Posterior cingulate gyrus (tissue), 11 donors: ENCODE measurements around the gene LRRN1.
"Not testable (repeated sequence)": the region's sequence is repeated elsewhere in the genome, so short reads cannot be mapped to it uniquely, and the experiment has no call there.

ENCODE experiments used
- DNase-seq, 10 donors: peaks; one replicate each; pipeline versions ENCODE4 v3.0.0 to v3.0.0-alpha.2; 2020 to 2021; ENCODE audit warnings: mixed read lengths in 3 of 10
- intact Hi-C: fragments of 100-400 bp; cut with DNase I; formaldehyde crosslinking; loops from one replicate; pipeline ENCODE4 v1.15.1; 2023

The LRRN1 gene

DNA sequence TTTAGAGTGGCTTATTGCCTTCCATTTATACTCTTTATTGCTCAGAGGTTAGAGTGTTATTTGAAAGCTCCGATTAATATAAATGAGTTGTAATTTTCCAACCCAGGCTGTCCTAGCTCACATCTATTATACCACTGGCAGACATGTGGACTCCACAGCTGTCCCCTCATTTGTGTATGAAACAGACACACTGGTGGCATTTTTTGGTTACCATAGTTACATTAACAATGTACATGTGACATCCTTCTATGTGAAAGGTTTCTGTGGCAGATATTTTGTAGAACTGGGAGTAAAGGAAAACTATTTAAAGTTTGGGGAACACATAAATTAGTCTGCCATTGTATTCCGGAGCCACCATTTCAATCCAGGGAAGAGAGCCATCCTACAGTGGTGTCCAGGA lies 5.3 kb downstream of the LRRN1 start:
- DNase-seq, result no peak
- intact Hi-C loops, result loop anchor here (10.0 kb wide), 1 partner anchor 490 kb away; no protein-coding TSS in a partner anchor

DNA sequence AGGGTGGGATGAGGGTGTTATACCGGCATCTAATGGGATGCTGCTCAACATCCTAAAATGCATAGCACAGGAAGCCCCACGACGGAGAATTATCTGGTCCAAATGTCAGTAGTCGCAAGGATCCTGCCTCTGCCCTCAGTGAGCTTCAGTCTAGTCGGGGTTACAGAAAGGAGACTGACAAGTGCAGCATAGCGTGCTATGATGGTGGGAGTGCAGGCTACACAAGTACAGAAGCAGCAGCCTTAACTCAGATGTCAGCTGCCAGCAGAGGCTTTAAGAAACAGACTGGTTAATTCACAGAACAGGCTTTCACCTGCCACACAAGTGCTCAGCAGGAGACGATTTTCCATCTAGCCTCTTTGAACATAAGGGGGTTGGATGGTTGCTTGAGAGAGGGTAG lies 6.9 kb downstream of the LRRN1 start:
- no peak for DNase-seq
- intact Hi-C loops, result loop anchor here (10.0 kb wide), 1 partner anchor 489 kb away; no protein-coding TSS in a partner anchor

DNA sequence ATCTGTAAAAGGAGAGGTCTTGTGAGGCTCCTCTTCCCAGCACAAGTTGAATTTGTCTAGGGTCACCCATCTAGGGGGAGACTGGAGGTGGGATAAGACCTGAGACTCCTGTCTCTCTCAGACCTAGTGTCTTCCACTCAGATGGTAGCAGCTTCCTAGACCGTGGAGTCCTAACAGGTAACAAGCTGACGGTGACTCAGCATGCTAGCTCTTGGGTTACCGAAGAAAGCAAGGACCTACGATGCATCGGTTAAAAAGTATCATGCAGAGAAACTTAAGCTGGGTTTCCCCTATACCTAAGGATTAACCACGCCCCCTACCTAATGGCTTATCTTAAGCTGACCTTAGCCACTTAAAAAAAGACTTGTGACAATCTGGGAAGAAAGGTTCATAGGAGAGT lies 7.6 kb downstream of the LRRN1 start:
- DNase-seq, result no peak
- intact Hi-C loops, result loop anchor here (10.0 kb wide), 1 partner anchor 488 kb away; no protein-coding TSS in a partner anchor

DNA sequence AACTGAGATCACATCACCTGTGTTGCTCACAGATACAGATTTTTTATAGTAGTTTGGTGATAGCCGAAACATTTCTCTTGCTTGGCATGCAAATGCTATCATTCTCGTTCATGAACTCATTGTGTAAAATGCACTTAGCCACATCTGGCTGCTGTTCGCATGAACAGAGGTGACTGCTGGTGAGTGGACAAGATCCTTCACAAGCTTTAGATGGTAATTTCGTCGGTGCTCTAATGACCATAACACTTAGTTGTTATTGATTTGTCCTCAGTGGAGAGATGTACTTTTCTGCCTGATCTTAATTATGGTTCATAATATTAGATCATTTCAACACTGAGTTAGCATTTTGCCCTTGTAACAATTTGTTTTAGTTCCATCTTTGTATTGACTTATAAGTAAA lies 13.8 kb downstream of the LRRN1 start:
- intact Hi-C loops, result no loop called here
- no peak for DNase-seq

DNA sequence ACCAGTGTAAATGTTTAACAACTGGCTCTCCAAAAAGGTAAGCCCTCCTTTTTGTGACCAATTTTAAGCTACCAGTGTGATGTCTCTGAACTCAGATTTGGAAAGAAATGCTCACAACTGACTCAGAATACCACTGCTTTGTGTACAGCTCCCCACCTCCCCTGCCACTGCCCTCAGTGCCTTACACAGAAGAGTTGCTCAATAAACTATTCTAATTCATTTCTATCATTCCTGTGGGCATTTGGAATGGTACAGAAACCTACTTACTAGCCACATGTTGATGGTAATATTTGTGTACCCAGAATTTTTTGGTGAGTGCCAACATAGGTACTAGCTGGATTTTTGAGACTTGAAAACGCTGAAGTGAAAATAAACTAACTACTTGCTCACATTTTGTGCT lies 16.0 kb downstream of the LRRN1 start:
- no peak for DNase-seq
- intact Hi-C loops, result no loop called here

DNA sequence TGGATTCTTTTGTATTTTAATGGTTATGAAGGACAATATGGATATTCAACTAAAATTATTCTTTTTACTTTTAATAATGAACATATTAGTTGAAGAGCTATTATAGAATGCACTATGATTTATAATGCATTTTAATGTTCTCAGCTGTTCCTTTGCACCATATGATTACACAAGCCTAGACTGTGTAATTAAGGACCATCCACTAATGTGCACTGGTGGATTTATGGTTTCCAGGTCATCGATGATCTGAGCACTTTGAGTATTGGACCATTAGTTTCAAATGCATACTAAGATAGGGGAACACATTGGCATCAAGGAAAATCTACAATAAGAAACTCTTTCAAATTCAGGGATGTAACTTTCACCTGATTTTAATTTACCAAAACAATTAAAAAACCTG lies 16.8 kb downstream of the LRRN1 start:
- DNase-seq, result no peak
- intact Hi-C loops, result no loop called here

DNA sequence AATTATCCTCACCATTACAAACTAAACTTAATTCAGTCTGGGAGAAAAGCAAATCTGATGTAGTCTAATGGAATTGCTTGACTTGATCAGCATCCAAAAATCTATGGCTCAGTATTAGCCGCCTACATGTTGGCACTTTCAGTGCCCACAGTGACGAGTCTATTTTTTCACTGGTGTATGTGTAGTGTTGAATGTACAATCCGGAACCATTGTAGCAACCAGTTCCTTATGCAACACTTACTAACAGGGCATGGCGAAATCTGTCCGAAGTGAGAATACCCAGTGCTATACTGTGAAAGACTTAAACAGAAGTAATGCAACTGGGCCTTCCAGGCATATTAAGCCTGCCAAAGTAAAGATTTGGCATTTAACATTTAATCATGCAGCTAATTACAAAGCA lies 18.6 kb downstream of the LRRN1 start:
- intact Hi-C loops, result no loop called here
- DNase-seq, result peak in 1 of 10 donors; percentile 19

DNA sequence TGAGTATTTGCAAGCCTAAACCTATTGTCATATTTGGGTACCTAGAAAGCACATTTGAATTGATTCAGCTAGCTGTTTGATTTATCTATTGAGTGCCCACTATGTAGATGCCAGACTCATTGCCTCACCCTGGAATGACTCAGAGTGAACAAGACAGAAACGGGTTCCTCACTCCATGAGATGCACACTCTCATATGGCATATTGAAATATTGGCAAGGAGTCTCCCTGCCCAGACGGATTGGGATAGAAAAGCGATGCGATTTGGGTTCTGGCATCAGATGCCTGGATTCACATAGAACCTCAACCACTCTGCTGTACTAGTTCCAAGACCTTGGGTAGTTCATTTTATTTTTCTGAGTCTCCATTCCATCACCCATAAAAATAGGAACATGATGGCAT lies 22.5 kb downstream of the LRRN1 start:
- intact Hi-C loops, result no loop called here
- no peak for DNase-seq

DNA sequence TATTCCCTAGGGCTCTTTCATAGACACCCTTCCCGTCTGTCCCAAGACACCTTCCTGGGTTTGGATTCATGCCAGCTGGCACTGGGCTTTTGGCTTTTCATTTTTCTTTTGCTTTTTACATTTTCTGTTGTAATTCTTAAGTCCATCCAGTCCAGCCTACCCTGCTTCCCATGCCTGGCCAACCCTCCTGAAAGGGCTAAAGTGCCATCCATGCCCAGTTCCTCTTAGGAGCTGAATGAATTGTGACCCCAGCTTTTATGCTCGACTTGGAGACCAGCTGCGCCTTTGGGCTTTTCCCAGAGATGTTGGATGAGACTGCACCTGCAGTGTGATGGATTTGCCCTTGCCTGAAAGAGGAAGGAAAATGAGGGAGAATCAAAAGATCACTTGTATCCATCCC lies 25.8 kb downstream of the LRRN1 start:
- DNase-seq, result peak in 1 of 10 donors; percentile 79
- intact Hi-C loops, result no loop called here

DNA sequence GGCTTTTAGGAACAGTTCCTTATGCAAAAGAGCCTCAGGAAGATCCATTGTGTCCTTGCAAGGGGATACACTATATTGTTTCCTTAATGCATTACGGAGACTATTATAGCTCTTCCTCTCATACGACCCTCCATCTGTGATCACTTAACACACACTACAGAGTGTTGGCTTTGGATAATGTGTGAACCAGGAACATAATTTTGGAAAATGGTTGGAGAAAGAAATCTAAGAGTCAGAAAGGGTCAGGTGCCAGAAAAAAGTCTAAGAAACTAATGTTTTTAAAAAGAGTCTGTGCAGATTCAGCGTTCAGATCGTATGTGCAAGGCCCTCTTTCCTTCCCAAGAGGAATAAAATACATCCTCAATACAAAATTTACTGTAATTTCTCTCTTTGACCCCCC lies 27.3 kb downstream of the LRRN1 start:
- intact Hi-C loops, result no loop called here
- DNase-seq, result no peak

DNA sequence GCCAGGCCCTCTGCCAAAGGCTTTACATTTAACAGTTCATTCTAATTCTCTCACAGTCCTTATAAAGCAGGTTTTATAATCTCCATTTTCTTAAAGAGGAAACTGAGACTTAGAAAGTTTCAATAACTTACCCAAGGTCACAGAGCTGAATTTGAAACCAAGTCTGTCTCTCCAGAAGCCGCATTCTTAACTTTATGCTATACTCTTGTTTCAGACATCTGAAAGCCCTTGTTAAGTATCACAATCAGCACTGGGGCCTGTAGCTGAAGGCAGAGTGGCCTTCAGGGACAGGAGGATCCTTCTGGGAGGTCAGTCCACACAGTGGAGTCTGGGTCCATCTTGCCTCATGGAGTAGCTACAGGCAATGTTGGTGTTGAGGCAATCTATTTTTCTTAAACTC lies 27.9 kb downstream of the LRRN1 start:
- intact Hi-C loops, result no loop called here
- DNase-seq, result no peak

DNA sequence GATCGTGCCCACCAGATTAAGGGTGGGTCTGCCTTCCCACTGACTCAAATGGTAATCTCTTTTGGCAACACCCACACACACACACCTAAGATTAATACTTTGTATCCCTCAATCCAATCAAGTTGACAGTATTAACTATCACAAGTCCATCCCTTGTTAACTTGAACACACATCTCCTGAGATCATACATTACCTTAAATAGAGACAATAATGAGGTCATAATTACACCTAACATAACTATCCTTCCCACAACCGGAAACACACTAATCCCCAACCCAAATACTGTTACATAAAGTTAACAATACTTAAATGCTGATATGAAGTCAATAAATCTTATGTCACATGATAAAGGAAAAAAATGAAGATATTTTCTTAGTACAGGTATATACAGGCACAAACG lies 29.2 kb downstream of the LRRN1 start:
- DNase-seq, intact Hi-C loops: not testable (repeated sequence)

DNA sequence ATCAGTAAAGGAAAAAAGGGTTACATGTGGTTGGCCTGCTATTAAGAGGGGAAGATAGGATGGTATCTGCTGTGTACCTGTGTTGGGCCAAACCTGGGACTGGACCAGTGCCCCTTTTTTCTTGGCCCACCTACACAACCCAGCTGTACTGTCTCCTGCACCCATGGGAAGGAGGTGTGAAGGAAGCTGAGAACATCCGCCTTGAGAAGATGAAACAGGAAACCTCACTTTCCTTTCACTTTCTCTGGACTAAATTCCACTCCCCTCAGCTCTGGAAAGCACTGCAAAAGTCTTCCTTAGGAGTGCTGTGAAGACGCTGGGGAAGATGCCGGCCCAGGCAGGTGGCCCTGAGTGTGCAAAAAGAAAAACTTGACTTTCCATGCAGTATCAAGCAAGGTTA lies 37.6 kb downstream of the LRRN1 start:
- DNase-seq, result no peak
- intact Hi-C loops, result no loop called here

DNA sequence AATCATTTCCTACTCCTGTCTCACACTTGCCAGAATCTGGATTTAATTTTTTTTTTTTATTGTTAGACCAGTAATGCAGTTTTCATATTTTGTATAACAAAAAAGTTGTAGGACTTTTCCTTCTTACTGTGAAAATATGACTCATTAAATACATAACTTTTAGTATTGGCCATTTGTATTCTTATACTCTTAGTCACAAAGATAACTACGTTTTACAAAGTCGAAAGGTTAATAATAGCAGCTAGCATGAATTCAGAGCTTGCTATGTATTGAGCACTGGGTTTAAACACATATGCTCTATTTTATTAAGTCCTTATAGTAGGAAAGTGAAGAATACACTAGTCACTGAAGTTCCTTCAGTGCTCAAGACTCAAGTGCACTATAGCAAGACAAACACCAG lies 43.1 kb downstream of the LRRN1 start:
- intact Hi-C loops, result no loop called here
- no peak for DNase-seq

DNA sequence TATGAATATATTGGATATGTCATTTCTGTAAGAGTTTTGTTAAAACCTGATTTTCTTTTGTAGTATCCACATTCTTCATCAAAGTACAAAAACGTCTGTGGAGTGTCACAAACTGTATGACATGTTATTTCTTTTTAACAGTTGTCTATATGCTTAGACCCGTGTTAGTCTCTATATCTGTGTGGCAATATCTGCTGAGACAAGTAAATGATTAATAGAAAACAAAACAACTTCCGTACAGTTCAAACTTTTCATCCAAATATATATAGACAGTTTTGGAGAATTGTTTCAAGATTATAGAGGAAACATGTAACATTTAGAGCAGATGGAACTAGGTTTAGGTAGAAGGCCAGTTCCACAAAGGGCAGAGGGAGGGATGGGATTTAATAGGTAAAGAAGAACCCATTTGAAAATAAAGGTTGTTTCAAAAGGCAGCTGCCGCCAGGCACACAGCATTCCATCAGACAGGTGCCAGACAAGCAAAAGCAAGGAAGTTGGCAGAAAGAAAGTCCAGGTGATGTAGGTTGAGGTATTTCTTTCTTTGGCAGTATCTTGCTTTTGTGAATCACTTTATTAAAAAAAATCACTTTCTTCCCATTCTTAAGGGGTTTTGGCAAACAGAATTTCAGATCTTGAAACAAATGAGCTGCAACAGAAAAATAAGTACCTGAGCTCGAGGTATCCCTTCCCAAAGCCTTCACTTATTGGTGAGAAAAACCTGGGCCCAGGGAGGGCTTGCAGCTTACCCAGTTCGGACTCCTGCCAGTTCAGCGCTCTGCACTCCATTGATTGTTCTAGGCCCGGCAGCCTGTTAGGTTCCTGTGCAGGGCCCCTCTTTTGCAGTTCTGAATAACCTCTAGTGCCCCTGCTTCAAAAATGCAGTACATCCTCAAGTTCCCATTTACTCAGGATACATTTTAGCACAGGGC lies 49.0 kb downstream of the LRRN1 start:
- intact Hi-C loops, result no loop called here
- DNase-seq, result no peak

DNA sequence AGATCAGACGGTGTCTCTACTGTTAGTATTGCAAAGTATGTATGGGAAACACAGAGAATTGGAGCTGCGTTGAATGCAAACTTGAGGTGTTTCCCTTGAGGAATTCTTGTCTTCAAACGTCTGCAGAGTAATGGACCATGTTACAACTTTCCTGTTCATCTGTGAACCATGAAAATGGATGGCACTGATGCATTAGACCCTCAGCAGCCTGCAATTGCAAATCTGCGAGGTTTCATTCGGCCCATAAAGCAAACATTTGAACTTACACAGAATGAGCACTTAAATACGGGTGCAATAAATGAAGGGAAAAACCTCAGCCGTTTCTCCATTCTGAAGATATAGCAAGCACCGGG lies 49.7 kb downstream of the LRRN1 start:
- no peak for DNase-seq

DNA sequence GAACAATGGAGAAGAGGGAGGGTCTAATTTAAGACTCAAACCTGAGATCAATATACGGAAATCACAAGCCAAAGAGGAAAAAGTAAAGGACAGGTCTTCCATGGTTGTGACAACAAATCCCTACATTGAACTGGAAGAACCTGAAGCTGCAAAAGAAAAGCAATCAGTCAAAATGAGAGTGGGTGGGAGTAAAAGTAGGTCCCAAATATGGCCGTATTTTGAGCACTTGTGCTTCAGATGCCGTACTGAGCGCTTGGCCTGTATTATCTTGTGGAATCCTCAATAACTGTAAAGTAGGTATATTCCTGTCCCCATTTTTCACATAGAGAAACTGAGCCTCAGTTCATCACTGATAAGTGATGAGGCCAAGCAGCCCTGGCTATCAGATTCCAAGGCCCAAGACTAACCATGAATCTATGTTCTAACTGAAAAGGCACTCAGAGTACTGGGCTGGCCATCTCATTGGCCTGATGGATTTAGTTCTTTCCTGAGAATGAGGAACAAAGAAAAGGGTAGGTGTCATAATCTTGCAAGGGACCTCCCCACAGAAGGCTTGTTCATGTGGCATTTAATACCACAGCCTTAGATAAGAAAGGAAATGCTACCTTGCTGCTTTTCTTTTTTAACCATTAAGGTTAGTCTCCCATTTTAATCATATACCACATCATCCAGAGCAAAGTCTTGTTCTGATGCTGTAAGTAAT lies 52.5 kb downstream of the LRRN1 start:
- intact Hi-C loops, result no loop called here
- no peak for DNase-seq

More for the DNA sequence above, 49.7 kb downstream of the LRRN1 start:
- intact Hi-C loops, result no loop called here

DNA sequence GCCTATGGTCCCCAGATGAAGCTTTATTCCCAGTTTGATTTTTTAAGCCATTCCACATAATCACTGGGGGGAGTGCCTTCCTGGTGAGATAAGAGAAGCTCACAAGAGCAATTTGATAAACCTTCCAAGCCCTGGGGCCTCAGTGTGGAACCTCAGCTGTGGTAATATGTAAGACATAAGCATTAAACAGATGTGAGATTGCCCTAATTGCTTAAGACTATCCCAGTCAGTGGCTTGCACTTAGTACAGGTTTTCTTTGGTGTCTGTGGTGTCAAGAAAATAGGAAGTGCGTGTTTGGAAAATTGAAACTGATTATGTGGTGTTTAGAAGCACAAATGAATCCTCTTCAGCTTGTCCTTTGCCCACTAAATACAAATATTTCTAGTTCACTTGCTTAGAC lies 54.3 kb downstream of the LRRN1 start:
- intact Hi-C loops, result no loop called here
- no peak for DNase-seq

DNA sequence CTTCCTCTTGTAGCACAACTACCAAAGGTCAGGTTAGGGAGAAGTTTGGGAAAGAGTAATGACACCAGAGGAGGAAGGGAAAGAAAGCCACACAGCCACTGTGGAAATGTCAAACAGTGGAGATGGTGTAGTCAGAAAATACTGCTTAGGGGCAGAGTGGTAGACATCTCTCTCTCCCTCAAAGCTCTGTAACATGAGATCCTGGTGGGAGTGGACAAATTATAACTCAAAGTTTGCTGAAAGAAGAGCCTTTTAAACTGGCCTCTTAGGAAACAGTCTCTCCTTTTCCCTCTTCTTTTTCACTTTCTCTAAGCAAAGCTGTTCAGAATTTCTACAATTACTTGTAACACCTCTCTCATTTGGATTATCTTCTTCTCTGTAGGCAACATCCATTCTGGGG lies 55.8 kb downstream of the LRRN1 start:
- intact Hi-C loops, result no loop called here
- DNase-seq, result no peak

DNA sequence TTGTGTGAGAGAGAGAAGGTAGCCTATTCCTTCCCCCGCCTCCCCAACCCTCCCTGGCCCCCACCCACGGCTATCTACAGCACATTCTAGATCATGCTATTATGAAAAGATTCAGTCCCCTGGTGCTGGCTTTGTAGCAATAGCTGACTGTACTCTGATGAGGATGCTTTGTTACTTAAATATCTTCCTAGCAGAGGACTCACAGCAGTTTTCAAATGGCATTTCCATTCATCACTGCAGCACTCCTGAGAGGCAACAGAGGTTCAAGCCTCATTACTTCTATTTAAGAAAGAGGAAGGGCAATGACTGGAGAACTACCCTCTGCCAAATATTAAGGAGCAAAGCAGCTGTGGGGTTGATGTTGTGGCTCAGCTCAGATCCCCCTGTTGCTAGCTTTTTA lies 61.0 kb downstream of the LRRN1 start:
- intact Hi-C loops, result no loop called here
- DNase-seq, result no peak

DNA sequence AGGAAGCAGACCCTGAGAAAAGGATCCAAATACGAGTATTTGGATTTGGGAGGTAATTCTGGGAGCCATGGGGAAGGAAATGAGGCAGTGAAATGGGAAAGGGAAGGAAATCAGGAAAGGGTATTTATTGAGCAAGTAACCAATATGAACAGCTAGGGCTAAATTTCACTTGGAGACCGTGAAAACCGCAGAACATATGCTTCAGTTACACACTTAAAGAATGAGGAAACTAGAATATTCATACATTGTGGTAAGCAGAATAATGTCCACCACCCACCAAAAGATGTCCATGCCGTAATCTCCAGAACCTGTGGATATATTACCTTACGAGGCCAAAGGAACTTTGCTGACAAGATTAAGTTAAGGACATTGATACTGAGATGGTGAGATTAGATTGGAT lies 63.3 kb downstream of the LRRN1 start:
- DNase-seq, result no peak
- intact Hi-C loops, result no loop called here

DNA sequence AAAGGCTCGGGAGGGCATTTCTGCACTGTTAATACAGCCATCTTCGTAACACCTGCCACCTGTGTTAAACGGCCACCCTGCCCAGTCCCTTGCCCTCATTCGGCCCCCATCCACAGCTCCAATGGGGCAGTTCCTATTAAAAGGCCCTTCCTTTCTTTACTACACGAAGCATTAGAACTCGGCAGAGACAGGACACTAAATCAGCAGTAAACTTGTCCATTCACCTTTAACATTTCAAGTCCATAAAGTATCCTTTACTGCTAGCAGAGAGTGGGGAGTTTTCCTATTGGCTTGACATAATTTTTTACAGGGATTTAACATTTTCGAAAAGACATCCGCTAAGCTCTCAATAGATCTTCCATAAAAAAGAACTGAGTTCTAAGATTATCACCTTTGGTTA lies 76.3 kb downstream of the LRRN1 start:
- no peak for DNase-seq

More for the DNA sequence above, 76.3 kb downstream of the LRRN1 start:
- intact Hi-C loops, result no loop called here
